ENCODE measurements around the gene GNAZ.
A peak's percentile ranks its signal among the peaks of the same experiment; 100 is the strongest.
"Not testable (repeated sequence)": the region's sequence is repeated elsewhere in the genome, so short reads cannot be mapped to it uniquely, and the experiment has no call there.

The GNAZ gene

GRCh38 chr22:23045461-23045860, 24.9 kb upstream of the GNAZ start:
- no peak for DNase-seq

GRCh38 chr22:23047265-23047664, 23.1 kb upstream of the GNAZ start:
- DNase-seq = no peak

- DNase-seq = no peak
Observed at GRCh38 chr22:23047742-23048141, 22.6 kb upstream of the GNAZ start.

DNA sequence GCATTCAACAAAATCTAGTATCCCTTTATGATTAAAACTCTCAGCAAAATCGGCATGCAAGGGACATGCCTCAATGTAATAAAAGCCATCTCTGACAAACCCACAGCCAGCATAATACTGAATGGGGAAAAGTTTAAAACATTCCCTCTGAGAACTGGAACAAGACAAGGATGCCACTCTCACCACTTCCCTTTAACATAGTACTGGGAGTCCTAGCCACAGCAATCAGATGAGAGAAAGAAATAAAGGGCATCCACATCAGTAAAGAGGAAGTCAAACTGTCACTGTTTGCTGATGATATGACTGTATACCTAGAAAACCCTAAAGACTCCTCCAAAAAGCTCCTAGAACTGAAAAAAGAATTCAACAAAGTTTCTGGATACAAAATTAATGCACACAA, 19.8 kb upstream of the GNAZ start:
- DNase-seq = not testable (repeated sequence)

DNA sequence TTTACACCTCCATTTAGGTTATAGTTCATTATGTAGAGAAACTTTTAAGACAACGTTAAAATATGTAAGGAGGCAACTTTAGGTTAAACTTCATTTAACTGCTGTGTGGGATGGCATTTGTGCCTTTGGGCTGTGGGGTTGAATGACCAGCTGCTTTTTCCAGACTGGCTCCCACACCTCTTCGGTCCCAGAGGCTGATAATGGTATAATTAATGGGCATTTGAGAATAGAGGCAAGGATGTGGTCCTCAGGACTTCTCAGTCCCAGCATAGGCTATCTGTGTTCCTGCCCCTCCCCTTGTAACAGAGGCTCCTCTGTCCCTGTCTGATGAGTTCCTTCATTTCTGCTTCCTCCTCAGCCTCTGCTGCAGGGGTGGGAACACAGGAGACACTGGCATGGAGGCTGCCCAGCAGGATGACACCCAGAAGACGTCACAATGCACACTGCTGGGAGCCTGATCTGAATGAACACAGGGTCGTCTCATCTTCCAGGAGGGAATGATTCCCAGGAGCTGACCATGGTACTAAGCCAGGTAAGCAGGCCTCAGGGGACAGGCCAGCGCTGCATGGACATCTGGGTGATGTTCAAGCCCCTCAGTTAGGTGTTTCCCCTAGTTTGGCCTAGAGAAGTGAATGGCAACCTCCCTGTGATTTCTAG, 17.1 kb upstream of the GNAZ start:
- peak; percentile 54 for DNase-seq

DNA sequence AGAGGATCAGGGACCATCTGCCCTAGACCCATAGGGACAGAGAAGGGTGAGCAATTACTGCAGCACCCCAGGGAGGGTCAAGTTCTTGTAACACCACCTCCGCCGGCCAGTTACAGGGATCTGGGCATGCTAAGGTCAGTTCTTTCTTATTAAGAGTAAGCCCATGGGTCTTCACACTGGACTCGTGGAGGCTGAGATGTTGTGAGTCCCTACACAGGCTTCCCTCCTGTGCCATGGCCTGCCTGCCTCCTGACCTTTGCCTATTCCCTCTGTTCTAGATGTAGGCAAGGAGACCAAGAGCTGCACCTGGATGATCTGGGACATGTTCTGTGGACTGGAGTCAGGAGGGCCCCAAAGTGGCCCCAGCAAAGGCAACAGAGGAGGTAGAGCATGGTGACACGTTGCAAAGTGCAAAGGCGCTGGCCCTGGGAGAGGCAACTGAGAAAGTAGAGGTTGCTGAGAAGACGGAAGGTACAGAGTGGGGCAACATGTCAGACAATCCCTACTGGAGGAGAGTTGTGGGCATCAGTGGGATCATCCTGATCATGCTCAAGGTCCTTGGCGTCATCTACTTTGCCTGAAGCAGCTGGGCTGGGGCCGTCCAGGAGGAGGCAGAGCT, 16.3 kb upstream of the GNAZ start:
- DNase-seq = peak; percentile 36

DNA sequence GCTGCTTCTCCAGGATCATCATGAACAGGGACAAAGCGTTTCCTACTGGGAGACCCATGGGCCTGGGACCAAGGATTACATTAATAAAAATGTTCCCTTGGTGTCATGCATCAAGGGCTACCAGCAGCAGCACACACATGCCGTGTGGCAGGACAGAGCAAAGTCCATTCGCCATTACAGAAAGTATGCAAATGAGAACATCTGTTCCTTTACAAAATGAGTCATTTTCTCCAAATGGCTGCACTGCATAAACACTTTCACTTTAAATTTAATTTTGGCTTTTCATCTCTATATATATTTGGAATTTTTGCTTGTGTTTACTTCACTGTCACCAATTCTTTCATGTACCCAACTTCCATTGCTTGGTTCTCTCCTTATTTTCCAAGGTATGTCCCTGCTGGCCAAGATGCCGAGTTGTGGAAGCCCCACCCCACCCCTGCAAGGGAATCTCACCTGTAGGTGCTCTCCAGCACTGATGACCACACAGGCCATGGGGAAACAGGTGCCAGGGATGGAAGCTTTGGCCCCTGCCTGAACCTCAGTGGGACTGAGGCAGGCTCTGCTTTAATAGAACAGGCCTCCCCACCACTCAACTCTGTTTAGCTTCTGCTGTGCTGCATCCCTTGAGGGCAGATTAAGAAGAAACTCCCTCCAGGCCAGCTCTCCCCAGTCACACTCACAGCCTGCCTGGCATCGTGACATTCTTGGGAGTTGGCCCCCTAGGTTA, 15.6 kb upstream of the GNAZ start:
- no peak for DNase-seq

- DNase-seq = no peak
Observed at GRCh38 chr22:23055449-23056179, 14.7 kb upstream of the GNAZ start.

GRCh38 chr22:23057331-23057730, 13.0 kb upstream of the GNAZ start:
- no peak for DNase-seq

DNA sequence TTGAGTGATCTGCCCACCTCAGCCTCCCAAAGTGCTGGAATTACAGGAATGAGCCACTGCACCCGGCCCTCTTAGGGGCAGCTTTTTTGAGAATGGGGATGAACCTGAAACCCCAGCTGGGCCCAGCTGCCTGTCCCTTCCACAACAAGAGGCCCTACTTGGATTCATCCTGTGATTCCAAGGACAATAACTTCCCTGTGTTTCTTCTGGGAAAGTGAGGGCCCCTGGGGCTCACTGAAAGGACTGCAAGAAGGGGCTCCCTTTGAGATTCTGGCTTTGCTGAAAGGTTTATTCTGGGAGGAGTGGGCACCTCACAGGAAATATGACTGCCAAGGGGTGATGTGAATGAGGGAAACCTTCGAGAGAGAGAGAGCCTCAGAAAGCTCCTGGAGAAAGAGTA, 12.3 kb upstream of the GNAZ start:
- DNase-seq = no peak

DNA sequence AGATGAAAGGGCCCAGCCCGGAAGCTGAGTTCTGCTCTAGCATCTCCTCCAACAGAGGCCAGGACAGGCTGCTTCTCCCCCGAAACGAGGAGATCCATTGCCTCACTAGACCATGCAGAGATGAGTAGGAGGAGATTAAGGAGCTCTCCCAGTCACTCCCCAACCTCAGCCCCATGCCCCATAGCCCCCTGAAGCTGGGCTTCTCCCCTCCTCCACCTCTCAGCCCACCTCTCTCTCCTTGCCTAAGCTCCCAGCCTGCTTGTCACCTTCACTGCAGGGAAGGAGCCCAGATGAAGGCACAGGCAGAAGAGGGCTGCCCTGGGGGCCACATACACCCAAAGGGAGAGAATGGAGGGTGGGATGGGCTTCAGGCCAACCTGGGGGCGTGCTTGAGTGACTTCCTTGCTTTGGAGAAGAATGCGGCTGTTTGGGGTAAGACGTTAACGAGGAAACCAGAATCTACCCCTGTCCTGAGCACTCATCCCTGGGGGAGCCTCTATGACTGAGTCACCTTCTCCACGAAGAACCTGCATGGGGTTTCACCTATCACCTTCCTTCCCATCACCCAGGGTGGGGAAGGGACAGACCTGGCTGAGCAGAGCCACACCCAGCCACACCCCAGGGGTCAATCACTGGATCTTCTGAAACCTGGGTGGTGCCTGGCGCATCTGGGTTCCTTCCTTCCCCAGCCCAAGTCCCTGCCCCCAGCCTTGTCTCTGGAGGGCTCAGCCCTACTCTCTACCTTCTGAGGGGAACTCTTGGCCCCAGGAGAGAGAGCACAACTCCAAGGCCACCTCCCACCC, 11.6 kb upstream of the GNAZ start:
- DNase-seq = no peak

- no peak for DNase-seq
Observed at GRCh38 chr22:23059284-23059948, 10.9 kb upstream of the GNAZ start.

- DNase-seq = no peak
Observed at GRCh38 chr22:23060612-23061400, 9.5 kb upstream of the GNAZ start.

DNA sequence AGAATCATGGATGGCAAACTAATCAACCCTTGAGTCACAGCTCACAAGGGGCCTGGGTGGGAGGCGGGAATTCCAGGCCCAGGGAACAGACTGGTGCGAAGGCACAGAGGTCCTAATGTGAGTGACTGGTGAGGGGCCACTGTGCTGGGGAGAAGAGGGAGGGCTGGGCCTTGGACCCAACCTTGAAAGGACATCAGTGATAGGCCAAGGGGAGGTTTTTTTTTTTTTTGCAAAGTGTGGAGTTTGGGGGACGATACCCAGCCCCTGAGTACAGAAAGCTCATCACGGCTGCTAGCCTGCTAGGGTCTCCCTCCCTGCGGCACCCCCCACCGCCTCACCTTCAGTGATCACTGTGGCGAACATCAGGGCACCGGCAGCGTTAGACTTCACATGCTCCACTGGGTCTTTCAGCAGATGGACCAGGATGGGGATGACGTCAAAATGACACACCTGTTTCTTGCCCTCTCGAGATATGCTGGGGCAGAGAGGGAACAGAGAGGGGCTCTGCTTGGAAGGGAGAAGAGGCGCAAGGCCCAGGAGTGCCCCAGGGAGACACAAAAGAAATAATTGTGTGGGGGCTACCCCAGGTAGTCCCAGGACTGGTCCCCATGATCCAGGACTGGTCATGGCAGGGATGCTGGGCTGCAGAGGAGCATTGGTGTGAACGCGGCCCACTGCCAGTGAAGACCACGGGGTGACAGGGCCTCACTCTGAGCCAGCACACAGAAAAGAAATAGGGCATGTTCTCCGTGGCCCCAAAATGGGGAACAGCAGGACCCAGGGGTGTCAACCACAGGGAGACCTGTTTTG, 8.6 kb upstream of the GNAZ start:
- DNase-seq = no peak

DNA sequence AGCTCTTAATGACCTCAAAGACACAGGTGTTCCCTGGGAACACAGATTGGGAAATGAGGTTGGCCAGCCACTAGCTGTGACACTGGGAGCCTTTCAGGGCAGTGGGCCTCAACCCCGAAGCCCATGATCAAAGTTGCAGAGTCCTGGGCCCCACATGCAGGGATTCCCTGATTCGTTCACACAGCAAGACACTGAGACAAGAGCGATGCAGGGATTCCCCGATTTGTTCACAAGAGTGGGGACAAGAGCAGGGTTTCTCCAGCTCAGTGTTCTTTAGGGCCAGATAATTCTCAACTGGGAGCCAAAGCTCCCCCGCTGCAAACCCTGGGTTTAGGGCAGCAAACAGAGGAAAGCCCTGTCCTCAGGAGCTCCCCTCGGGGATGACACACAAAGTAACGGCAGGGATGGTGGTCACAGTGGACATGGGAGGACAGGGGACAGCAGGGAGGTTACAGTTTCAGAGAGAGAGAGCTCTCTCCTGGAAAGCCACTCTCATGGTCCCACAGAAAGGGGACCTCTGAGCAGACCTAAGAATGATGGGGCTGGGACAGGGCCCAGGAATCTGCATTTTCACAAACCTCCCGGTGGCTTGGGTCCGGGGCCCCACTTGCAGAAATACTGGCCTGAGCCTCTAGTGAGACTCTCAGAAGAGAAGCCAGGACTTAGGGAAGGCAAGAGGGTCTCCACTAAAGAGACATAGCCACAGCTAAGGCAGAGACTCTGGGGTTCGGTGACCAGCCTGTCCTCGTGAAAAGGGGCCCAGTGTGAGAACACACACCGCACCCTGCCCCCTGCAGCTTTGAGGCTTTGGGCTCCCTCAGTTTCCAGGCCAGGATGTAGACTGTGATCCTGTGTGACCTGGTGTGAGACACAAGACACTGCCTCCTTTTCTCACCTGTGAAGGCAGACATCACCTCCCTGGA, 7.4 kb upstream of the GNAZ start:
- DNase-seq = peak; percentile 50

DNA sequence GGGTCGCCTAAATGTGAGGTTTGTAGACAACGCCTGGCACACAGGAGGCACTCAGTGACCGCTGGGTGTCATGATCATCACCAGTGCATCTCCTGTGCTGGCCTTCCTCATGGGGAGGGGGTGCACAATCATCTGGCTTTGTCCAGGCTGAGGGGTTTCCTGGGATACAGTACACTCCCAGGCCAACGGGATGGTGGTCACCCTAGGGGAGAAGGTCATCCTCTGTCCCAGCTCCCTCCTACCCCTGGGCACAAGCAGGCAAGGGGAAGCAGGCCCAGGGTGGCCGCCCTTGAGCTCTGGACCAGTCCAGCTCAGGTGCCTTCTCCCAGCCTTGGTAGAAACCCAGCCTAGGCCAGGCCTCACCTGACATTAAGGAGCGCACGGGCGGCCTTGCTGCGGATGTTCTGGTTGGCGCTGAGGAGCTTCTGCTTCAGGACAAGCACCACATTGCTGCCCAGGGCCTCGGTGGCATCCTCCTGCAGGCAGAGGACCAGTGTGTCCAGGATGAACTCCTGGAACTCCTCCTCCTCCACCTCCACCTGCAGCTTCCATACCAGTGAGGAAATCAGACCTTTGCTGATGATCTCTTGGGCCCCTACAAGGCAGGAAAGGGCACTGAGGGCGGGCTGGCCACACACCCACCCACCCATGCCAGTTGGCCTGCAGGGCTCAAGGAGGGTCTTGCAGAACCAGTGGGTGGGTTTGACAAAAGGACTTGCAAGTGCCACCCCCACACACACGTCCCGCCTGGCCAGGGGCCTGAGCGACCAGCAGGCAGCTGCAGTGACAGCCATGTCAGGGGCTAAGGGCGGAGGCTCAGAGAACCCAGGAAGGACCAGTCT, 6.6 kb upstream of the GNAZ start:
- peak; percentile 44 for DNase-seq

GRCh38 chr22:23064381-23065068, 5.8 kb upstream of the GNAZ start:
- DNase-seq = no peak

DNA sequence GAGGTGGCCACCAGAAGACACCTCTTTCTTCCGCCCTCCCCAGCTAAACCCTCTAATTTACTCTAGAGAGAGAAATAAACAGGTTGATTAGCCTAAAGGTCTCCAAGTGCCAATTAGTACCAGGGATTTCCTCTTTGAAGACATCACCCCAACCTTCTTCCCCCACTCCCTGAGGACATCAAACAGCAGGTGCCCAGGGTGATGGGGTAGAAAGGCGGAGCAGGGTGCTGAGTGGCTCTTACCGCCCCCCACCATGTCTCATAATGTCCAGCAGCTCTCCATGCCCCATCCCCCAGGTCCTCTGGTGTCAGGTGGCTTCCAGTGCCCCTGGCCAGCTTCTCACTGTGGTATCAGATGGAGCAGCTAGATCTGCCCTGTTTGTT, 5.3 kb upstream of the GNAZ start:
- no peak for DNase-seq
